Islet of Langerhans (tissue), 1 donor: ENCODE measurements around the gene RAB27B.

ENCODE experiments used
- FAIRE-seq: peaks from one replicate; lab custom pipeline; 2011; peaks lifted over from hg19 to GRCh38; lab: Jason Lieb, UNC

The RAB27B gene

DNA sequence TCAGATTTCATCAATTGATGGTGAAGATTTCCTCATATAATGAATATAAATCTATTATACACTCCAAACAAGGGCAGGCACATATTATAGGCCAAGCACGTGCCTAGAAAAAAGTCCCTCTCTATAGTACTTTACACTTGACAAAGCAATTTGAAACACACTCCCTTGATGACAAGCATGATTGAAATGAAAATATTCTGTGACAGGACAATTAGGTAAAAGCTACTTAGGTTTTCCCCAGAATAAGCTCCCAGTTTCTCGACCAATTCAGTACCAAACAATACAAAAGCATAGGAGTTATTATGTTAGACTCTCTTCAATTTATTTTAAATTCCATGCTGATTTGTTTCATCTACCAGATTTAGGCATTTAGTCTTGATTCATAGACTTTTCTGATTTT, 83.3 kb downstream of the RAB27B start:
- FAIRE-seq, result no peak

DNA sequence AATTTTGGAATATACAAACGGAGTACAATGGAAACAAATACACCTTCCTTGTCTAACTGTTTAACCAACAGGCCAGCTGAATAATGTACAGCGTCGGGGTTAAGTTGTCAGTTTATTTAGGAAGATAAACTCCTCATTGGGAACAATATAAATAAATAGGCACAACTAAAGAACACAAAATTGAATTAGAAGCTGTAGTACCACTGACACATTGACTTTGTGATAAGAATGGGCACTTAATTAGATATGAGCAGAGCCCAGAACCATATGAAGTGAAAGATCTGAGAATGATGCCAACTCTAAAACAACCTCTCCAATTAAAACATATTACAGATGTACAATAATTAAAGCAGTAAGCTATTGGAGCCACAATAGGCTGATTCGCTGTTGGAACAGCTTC, 86.5 kb downstream of the RAB27B start:
- no peak for FAIRE-seq

DNA sequence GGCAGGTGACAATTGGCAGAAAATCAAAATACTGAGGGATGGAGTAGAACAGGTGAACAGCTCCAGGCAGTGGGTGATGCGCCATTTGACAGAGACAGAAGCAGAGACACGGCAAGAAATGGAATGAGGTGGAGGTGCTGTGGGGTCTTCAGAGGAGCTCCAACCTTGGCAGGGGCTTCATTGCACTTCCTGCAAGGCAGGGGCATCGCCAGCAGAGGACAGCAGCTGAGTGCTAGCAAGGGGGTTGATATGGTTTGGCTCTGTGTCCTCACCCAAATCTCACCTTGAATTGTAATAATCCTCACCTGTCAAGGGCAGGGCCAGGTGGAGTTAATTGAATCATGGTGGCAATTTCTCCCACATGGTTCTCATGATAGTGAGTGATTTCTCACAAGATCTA, 88.2 kb downstream of the RAB27B start:
- FAIRE-seq, result no peak

DNA sequence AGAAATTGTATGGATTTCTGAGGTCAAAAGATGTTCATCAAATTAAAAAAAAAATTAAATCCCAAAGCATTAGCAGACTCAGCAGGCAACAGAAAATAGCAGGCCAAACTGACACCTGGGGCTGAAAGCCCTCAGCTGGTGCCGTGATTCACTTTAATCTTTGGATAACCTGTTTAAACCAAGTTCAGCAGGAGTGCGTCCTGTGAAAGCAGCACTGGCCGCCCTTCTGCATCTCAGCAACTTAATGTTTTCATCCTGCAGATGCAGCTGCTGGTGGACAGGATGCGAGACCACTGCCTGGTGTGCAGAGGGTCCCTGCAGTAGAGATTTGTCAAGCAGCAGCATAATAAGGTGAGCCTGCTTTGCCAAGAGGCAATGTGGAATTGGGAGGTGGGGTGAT, 89.8 kb downstream of the RAB27B start:
- FAIRE-seq, result no peak

DNA sequence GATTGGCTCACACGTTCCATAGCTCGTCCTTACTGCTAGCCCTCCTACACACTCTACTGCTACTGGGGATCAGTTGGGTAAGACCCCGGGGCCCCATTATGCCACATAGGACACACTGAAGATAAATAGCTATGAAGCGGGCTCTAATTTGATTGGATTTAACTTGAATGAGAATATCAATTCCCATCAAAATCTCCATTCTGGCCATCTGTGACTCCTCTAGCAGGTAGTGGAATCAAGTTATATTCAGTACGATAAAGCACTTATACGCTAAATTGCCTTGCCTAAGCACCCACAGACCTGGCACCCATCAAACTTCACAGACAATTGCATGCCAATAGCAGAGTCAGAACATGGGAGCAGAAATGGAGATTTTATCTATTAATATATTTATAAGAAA, 91.1 kb downstream of the RAB27B start:
- no peak for FAIRE-seq

DNA sequence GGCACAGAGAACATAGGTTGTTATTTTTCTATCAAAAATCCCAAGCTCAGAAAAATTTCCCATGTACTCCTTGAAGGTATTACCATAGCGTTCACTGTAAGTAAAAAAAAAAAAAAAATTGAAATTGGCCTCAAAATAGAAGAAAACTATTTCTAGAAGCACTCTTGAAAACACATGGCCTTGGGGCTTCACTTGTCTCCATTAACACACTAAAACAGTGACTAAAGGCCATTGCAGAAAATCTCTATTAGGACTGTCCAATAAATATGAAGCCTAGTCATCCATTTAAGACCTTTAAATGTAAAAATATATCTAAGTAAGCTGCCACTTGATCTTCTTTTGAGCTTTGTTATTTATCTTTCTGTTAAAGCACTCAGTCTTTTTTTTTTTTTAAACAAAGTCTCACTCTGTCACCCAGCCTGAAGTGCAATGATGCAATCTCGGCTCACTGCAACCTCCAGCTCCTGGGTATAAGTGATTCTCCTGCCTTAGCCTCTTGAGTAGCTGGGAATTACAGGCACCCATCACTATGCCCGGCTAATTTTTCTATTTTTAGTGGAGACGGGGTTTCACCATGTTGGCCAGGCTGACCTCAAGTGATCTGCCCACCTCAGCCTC, 95.2 kb downstream of the RAB27B start:
- no peak for FAIRE-seq

DNA sequence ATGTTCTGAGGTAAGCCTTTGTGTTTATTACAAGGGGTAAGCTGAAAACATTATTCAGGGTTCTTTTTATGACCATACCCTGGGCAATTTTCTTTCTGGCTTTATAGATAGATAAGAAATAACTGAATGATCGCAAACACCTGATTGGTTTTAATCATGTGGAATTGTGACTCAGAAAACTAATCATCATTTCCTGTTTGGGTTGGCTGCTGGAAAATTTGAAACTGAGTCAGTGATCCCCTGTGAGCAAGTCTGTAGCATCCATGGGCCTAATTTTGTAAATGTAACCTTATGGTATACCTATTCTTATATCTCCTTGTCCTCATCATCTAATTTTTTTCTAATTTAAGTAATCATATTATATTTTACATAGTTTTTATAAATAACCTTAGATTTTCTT, 96.7 kb downstream of the RAB27B start:
- FAIRE-seq, result no peak

DNA sequence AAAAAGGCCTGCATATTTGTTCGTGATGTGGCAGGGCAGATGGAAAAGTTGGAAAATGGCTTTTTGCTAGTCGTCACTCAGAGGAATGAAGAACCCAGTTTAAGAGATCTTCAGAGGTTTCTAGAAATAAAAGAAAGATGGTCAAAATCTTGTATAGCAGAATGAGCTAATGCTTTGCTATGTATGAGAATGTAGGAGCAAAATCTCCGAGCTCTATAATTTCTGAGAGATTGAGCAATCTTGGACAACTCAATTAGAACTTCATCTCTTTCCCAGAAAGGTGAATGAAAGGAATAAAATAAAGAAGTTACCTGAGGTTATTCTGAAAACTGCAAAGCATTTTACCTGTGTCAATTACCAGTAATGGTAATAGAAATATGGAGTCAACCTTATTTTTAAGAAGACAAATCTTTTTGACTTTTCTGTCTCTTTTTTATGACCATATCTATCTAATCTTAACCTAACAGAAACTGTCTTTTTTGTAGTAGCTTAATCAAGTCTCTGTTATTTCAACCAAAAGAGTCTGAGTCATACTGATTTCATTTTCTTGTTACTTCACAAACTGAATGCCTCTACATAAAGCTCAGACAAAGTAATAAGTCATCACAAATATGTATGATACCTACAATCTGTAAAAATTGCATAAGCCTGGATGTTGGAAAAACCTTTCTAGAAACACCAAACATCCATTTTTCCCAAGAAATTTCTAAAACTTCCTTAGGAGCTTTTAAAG, 98.5 kb downstream of the RAB27B start:
- no peak for FAIRE-seq

DNA sequence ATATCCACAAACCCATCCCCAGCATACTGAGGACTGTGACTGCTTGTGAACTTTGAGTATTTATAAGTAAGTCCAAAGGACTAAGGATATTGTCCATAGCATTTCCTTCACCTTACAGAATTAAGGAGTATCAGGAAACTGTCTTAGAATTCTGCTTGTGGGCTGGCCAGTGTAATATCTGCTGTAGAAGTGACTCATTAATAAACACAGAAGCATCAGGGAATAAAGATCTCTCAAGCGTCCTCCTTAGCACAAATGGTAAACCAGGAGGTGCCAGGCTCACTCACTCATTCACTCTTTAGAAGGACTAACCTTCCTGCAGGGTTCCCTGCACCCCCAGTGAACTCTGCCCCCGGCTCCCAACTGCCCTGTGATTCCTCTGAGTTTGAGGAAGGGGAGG, 100.0 kb downstream of the RAB27B start:
- no peak for FAIRE-seq

DNA sequence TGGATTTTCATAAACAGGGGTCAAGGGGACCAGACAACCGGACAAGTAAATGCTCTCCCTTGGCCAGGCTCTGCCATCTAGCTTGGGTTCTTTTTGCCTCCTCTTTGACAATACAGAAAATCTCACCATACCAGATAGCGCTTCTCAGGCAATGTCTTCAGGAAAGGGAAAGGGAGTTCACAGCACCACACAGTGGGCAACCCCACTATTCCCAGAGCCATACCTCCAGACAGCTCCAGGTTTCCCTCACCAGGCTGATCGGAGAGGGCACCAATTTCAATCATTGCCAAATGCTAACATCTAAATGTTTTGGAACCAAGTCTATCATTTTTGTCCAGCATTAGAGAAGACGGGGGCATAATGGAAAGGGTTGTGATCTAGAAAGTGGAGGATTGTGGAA, 102.9 kb downstream of the RAB27B start:
- no peak for FAIRE-seq

DNA sequence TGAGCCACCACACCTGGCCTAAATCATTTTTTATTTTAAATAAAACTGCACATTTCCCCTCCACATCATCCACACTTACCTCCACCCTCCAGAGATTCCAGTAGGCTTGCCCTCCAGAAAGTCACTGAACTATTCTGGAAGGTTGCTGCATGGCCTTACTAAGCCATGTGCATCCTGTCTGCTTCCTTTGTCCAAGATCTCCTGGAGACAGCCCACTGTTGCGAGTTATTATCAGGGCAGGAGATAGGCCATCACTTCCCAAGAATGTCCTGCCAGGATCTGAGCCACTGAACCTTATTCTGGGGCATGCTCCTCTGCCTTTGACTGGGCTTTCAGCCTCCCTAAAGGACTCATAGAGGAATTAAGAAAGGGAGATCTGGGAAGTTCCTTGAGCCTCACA, 104.2 kb downstream of the RAB27B start:
- FAIRE-seq, result no peak

DNA sequence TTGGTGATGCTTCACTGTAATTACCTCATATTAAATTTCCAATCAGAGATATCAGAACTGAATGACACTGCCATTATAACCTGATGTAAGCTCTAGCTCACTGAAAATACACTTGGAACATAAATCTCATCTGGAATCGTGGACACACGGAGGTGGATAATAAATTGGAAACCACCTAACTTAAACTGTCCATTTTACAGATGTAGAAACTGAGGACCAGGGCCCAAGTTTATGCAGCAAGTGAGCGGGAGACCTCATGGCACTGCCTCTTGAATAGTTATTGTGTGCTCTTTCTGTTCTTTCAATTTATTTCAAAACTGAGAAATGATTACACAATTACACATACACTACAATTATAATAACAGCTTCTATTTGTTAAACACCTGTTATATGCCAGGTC, 110.2 kb downstream of the RAB27B start:
- FAIRE-seq, result no peak

DNA sequence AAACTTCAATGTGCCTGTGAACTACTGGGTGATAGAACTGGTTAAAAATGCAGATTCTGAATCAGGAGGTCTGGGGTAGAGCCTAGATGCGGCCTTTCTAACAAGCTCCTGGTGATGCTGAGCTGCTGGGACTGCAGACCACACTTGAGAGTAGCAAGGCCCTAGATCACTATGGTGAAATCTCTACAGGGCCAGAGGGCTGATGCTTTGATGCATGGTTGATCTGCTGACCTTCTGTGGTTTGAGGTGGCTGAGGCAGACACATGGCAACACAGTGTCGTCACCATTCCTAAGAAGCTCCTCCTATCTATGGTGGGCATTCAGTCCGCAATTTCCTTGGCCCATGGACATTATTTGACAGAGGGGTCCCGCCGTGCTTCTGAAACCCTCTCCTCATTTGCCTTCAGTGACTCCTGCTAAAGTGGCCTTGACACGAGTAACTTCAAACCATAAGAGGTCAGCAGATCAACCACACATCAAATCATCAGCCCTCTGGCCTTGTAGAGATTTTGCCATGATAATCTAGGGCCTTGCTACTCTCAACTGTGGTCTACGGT, 111.2 kb downstream of the RAB27B start:
- FAIRE-seq, result no peak

DNA sequence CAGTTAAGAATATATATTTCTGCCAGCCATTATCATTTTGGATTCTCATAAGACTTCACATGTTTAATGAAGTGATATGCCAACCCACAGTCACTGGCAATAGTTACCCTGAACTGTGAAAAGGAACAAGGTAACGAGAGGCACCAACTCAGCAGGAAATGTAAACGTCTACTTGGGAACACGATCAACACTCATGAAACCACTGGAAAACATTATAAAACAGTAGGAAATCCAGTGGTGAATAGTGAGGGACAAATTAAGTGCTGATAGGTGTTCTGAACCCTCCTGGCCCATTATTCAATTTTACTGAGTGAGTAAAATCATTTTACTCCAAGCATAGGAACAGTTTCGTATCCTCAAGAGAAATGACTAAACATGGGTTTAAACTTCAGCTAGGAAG, 113.9 kb downstream of the RAB27B start:
- FAIRE-seq, result no peak

DNA sequence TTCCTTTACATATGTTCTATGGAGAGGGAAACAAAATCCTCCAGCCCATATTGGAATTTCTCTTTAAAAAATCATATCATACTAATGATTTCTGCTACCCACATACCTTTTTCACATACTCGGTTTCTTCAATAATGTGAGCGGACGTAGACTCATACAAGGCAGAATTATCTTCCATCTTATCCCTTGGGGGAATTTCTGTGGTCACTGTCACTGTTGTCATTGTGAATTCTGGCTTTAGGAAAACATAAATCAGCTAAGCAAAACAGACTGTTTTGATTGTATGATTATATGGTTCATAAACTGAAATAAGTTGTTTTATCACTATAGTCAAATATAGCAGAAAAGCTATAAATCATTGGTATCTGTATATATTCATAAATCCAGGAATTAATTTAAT, 114.3 kb downstream of the RAB27B start:
- no peak for FAIRE-seq
